GM20431 (cell line): ENCODE results near the gene PDE8A.

Source experiments
- in situ Hi-C: fragments of 300-500 bp; cut with MseI, MboI; formaldehyde crosslinking; loops from one replicate; pipeline ENCODE4 v1.15.0; 2020; ENCODE audit warnings: low sequenced_read_pairs; ENCODE audit not compliant: unreplicated experiment

The PDE8A gene, protein sequence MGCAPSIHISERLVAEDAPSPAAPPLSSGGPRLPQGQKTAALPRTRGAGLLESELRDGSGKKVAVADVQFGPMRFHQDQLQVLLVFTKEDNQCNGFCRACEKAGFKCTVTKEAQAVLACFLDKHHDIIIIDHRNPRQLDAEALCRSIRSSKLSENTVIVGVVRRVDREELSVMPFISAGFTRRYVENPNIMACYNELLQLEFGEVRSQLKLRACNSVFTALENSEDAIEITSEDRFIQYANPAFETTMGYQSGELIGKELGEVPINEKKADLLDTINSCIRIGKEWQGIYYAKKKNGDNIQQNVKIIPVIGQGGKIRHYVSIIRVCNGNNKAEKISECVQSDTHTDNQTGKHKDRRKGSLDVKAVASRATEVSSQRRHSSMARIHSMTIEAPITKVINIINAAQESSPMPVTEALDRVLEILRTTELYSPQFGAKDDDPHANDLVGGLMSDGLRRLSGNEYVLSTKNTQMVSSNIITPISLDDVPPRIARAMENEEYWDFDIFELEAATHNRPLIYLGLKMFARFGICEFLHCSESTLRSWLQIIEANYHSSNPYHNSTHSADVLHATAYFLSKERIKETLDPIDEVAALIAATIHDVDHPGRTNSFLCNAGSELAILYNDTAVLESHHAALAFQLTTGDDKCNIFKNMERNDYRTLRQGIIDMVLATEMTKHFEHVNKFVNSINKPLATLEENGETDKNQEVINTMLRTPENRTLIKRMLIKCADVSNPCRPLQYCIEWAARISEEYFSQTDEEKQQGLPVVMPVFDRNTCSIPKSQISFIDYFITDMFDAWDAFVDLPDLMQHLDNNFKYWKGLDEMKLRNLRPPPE

DNA sequence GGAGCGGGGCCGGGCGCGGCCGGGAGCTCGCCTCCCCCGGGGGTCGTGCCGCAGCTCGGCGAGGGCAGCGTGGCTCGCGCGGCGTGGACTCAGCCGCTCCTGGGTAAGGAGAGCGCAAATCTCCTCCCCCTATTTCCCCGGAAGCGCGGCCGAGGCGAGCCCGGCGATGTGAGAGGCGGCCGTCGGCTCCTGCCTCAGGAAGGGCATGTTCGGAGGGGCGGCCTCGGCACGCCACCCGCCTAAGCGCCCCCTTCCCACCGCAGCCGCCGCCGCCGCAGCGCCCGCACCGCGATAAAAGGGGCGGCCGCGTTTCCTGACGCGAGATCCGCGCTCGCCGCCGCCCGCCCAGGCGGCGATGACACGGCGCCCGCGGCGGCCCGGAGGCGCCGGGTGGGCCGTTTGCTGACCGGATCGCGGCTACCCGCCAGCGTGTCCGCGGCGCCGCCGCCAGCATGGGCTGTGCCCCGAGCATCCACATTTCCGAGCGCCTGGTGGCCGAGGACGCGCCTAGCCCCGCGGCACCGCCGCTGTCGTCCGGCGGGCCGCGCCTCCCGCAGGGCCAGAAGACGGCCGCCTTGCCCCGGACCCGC lies at the start of gene PDE8A:
PDE8A (plus strand) TSS at position 146 of the 590 bp plus-strand sequence; CDS start at position 453, 307 bp downstream.
- in situ Hi-C loops, result no loop called here

DNA sequence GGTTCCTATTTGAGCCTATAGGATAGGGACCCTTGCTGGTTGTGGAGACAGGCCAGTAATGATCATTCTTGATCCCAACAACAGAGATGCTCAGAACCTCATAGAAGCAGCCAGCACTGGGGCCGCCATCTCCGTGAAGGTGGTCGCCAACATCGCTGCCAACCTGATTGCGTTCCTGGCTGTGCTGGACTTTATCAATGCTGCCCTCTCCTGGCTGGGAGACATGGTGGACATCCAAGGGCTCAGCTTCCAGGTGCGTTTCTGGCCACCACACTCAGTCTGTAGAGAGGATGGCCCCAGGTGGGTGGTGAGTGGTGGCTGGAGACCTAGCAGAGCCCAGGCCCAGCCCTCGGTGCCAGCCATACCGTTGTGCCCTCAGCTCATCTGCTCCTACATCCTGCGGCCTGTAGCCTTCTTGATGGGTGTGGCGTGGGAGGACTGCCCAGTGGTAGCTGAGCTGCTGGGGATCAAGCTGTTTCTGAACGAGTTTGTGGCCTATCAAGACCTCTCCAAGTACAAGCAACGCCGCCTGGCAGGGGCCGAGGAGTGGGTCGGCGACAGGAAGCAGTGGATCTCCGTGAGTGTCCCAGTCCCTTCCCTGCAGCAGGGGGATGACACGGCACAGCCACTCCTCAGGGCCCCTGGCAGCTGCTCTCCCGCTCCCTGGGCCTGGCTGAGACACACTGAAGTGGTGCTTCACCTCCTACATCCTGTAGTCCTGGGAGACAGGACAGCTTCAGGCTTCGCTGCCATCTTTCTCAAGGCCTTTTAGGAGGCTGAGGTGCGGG lies 46.5 kb upstream of the PDE8A start:
- in situ Hi-C loops, result loop anchor here (10.0 kb wide), 1 partner anchor 350 kb away; no protein-coding TSS in a partner anchor

DNA sequence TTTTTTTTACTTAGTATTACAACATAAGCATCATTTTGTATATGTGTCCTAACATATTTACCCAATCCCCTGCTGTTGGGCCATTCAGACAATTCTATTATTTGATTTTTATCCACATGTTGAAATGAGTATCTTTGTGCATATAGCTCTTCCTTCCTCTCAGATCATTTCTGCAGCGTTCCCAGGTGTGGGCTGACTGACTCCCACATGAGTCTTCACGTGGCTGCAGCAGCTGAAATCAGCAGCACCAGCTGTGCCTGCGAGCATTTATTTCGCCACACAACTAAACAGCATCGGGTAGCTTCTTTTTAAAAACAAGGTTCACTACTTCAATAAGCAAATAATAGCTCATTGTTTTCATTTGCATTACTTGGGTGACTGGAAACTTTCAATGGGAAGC lies 44.5 kb upstream of the PDE8A start:
- in situ Hi-C loops, result loop anchor here (10.0 kb wide), 1 partner anchor 352 kb away; no protein-coding TSS in a partner anchor

DNA sequence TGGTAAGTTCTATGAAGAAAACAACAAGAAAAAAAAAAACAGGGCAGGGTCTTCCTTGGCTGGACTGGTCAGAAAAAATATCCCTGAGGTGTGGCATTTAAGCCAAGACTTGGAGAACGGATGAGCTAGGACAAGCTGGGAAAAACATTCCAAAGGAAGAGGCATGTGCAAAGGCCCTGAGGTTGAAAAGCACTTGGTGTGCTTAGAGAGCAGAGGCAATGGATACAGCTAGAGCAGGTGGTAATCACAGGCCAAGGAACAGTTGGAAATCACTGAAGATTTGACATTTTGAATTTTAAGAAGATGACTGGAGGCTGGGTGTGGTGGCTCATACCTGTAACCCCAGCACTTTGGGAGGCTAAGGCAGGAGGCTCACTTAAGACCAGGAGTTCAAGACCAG lies 42.9 kb upstream of the PDE8A start:
- in situ Hi-C loops, result loop anchor here (10.0 kb wide), 1 partner anchor 354 kb away; no protein-coding TSS in a partner anchor

DNA sequence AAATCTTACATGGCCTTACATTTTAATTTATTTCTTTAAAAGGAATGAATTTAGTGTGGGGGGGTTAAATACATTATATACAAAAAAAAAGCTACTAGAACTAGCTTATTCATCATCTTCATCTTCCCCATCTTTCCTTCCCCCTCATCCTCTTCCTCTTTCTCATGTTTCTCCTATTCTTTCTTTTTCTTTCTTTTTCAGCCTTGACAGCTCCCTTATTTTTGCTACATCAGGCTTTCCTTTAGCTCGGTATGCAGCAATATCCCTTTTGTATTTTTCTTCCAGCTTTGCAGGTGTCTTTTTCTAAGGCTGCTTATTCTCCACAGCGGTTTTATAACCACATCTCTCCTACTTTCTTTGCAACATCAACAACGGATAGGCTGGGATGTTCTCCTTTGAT lies 41.3 kb upstream of the PDE8A start:
- in situ Hi-C loops, result no loop called here

DNA sequence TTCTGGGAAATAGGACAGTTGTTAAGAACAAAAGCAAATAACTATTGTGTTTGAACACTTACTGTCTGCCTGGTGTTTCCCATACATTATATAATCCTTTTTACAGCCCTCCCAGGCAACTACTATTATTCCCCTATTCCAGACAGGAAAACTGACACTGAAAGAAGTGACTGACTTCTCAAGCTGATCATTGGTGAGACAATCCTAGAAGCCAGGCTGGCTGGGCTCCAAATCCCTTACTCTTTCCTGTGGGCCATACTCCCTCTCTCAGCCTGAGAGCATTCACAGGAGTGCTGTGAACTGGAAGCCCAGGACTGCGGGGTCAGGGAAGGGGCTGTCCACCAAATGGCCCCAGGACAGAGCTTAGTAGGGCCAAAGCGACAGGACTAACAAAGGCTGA lies 39.2 kb upstream of the PDE8A start:
- in situ Hi-C loops, result no loop called here

DNA sequence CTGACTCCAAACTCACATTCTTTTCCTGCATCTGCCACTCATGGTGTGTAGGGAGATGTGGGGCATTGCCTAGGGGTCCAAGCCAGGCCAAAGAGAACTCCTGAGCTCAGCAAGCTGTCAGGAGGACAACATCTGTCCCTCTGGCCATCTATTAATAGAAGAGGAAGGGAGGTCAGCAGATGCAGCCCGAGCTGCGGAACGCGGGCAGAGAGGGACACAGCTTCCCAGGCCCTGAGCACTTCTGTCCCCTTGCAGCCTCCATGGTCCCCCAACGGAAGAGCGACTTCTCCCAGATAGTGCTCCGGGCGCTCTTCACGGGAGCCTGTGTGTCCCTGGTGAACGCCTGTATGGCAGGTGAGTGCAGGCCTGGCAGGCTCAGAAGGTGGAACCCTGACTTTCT lies 37.3 kb upstream of the PDE8A start:
- in situ Hi-C loops, result no loop called here

DNA sequence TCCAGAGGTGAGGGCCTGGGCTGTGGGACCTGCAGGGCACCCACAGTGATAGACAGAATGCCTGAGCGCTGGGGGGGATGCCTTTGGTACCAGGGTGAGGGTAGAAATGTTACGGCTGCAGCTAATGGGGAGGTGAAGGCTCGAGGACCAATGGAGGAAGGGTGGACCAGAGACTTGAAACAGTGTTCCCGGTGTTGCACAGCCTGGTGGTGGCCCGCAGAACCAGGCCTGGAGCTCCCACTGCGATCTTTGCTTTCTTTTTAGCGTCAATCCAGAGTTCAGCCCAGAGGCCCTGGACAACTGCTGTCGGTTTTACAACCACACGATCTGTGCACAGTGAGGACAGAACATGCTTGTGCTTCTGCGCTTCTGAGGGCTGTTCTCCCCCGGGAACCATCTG lies 36.8 kb upstream of the PDE8A start:
- in situ Hi-C loops, result no loop called here

DNA sequence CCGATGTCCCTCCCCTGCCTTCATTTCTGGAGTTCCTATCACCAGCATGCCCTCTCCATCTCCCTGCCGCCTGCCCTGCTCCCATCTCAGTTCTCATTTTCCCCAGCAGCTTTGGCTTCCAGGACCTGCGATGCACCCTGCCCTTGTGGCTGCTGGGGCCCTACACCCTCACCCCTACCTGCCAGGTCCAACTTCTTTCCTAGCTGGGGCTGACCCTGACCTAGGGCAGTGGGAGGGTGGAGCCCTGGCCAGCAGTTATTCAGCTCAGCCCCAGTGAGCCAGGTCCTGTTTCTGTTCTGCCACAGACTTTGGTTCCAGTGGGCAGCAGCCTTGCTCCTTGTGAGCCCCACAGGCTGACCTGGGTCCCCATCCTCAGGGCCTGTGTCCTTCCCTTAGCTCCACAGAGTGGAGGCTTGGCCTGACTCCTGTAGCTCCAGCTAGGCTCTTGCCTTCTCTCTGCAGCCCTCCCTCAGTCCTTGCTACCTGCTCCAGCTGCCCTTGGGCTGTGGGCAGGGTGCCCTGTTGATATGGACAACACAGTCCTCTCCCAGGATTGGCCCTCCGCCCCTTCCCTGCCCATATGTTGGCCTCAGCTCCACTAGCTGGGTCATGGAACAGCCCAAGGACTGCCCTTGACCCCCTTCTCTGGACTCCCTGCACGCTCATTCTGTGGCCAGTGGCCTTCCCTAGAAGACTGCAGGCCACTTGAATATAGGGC lies 34.7 kb upstream of the PDE8A start:
- in situ Hi-C loops, result no loop called here

DNA sequence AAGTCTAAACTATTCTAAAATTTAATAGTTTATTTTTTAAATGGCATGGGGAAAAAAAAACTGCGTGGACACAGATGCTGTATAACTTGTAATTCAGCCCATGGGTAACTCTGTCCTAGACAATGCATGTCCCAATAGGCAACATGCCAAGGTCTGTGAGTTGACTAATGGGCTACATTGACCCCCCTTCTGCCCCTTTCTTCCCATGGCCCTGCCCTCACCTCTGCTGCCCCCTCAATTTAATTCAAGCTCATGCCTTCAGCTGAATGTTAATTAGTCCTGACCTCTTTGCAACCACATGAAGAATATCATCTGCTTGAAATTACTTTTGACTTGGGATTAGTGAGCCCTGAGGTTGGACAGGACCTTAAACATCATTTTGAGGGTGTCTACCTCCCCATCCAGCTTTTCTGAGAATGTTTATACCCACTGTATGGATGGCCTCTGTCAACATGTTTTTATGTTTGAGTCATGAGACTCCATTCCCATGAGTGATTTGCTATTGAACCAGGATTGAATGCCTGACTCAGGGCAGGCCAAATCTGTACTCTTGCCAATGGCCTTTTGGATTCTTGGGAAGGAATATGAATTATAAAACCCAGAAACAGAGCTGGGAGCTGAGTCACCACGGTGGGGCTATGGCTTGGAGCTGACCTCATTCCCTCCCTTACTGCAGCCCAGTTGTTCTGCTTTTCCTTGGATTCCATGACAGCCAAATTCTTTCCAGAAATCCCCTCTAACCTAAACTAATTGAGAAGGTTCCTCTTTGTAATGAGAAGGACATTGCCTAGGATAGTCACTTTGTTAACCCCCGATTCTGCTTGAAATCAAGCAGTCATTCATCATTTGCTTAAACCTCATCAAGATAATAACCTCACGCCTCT lies 33.5 kb upstream of the PDE8A start:
- in situ Hi-C loops, result no loop called here

DNA sequence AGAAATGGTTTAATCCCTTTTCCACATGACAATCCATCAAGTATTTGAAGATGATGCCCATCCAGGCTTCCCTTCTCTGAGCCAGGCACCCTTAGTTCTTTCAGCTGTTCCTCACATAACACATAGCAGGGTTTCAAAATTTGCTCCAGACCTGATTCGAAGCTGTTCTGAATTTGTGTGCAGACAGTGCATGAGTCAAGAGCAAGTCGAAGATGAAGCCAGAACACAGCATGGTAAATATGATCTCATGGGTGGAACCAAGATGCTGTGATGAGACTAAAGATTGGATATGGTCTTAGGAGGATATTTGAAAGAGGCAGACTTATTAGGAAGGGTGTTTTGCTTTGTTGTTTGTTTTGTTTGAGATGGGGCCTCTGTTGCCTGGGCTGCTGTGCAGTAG lies 32.6 kb upstream of the PDE8A start:
- in situ Hi-C loops, result no loop called here

DNA sequence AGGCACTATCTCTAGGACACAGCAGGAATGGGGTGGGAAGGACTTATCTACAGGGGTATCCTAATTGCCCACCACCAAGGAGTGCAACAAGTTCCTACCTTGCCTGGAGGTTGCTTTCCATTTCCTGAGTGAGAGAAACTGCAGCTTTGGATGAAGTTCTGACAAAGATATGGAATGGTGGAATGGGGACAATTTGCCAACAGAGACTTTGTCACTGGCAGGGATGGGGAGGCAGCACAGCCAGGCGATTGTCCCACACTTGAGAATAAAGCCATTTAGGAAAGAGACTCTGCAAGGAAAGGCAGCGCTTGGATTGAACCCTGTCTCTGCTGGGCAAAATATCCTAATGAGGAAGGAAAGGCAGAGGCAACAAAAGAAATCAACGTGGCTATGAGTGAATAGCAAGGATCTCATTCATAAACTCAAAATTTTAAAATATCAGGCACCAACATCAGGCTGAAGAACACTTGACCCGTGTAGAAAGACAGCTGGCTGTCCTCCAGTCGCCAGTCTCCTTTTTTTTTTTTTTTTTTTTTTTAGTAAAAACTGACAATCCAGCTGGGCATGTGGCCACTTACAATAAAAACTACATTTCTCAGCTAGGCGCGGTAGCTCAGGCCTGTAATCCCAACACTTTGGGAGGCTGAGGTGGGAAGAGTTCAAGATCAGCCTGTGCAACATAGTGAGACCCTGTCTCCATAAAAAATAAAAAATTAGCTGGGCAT lies 31.6 kb upstream of the PDE8A start:
- in situ Hi-C loops, result no loop called here

DNA sequence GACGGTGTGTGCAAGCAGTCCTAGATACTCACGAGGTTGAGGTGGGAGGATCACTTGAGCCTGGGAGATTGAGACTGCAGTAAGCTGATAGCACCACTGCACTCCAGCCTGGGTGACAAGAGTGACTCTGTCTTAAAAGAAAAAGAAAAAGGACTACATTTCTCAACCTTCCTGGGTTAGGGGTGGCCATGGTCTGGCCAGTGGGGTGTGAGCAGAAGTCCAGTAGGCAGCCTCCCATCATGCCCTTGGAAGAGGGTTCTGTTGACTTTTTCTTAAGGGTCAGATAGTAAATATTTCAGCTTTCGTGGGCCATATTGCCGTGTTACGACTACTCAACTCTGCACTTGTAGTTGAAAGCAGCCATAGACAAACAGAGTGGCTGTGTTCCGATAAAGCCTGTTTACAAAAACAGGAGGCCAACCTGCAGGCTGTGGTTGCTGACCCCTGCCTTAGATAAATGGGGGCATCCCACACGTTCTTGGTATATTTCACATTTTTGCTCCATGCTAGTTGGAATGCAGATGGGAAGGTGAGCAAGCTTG lies 31.0 kb upstream of the PDE8A start:
- in situ Hi-C loops, result no loop called here

DNA sequence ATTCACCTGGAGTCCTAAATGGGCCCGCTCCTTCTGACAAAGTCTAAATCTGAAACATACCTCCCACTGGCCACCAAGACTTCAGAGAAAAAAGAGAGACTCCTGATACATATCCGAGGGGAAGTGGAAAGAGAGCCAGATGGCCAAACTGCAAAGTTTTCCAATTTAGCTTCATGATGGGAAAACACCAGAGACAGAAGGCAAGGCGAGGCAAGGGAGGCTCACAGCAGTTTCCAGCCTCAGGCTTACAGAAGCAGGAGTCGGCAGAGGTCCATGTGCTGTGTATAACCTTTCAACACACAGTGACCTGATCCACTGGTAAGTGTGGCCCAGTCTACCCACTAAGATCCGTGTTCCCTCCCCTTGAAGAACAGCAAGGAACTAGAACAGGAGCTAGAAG lies 29.9 kb upstream of the PDE8A start:
- in situ Hi-C loops, result no loop called here

DNA sequence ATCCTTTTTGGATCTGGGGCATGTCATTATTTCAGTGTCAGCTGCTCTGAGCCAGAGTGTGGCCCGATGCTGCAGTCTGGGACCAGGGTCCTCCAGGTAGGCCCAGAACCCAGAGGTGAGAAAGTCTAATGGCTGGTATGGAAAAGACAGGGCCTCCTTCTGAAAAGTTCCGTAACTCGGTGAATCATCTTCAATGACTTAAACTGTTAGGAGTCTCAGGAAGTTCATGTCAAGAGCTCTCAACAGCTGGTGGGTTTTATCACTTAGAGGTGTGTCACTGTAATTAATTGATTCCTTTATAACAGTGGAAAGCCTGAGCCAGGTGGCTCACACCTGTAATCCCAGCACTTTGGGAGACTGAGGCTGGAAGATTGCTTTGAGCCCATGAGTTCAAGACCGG lies 28.5 kb upstream of the PDE8A start:
- in situ Hi-C loops, result no loop called here

DNA sequence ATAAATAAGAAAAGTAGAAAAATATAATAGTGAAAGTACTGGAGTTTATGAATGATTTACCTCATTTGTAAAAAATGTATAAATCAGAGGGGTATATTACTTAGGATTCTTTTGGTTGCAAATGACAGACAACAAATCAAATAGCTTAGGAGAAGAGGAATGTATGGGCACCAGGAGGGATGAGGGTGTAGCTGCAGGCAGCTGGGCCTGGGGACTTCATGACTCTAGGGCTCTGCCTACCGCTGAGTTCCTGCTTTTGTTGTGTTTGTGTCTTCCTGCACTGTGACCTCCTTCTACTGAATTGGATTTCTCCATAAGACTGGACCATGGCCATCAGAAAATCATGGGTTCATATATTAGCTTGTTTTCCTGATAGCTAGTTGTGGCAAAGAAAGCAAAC lies 27.9 kb upstream of the PDE8A start:
- in situ Hi-C loops, result no loop called here

DNA sequence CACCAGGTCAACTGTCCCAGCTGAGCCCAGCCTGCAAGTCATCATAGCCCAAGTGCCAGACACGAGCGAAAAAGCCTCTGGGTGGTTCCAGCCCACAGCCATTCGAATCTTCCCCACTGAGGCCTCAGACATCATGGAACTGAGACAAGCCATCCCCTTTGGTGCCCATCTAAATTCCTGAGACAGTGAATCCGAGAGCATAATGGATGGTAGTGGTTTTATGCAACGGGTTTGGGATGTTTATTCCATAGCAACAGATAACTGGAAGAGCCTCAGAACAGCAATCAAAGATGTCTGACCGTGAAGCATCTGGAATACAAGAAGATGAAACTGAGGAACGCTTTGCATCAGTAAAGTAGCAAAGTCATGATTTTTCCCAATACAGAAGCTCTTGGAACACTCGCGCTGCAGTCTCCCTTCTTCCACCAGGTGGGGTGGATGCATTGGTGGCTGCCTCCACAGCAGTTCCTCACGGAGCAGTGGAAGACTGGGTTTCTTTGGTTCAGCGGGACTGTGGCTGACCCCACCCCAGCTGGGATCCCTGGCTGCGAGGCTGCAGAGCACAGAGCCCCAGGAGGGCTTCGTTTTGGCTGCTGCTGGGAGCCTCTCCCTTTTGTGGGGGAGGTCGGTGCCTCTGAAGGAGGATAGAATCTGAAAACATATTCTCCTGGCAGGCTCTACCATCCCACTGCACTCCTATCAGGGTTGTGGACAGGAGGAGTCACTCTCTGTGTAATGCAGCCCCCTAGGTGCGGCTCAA lies 26.4 kb upstream of the PDE8A start:
- in situ Hi-C loops, result no loop called here
